SK-N-MC (cell line): ENCODE measurements around the gene DEGS2.

Experiments used
- EZH2 ChIP-seq: fragments of 200-600 bp; sonication (generic); IDR thresholded peaks from one replicate; pipeline ENCODE4 v1.6.1; 2017; ENCODE audit warnings: antibody characterized with exemption
- FOXP2 ChIP-seq: optimal IDR thresholded peaks from 2 replicates; pipeline ENCODE3; 2011; ENCODE audit warnings: mild to moderate bottlenecking, moderate library complexity; ENCODE audit not compliant: insufficient read depth; ENCODE audit errors: extremely low read length, control extremely low read depth
- POLR2AphosphoS5 ChIP-seq: IDR thresholded peaks from 2 replicates; pipeline ENCODE4 v1.6.1; 2012; ENCODE audit warnings: mild to moderate bottlenecking, low read depth, low read length, borderline replicate concordance

- TF ChIP-seq EZH2 (no peak), FOXP2 (no peak), POLR2AphosphoS5 (no peak)
Measured at GRCh38 chr14:100102156-100102785, 57.2 kb downstream of the DEGS2 start.
